Loucy (cell line): ENCODE measurements around the gene FAM83D.

Experiments
- EZH2phosphoT487 ChIP-seq: fragments of 200-600 bp; IDR thresholded peaks from 2 replicates; pipeline ENCODE4 v1.6.1; 2018; ENCODE audit warnings: antibody characterized with exemption, mild to moderate bottlenecking, moderate library complexity, borderline replicate concordance
- TF ChIP-seq, protein P1 (sequence below): fragments of 200-600 bp; sonication (generic); conservative IDR thresholded peaks from 2 replicates; pipeline ENCODE4 v1.5.1; 2014; ENCODE audit warnings: mild to moderate bottlenecking, antibody characterized with exemption, low read length

DNA sequence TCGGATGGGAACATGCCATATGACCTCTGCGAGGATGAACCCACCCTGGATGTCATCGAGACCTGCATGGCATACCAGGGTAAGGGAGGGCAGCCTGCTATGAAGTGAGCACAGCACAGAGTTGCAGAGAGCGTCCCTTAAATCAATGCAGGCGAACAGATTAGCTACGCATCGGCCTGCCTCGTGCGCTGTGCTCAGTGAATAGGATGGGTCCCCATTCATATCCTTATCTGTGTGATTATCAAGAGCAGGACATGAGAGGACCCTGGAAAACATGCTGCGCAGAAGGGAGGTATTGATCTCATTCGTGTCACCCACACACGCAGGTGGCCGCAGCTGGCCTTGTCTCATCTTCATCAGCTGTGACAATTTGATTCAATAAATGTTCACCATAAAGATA is 25.6 kb upstream of the FAM83D start:
- TF ChIP-seq EZH2phosphoT487: no peak
- TF ChIP-seq, protein P1, sequence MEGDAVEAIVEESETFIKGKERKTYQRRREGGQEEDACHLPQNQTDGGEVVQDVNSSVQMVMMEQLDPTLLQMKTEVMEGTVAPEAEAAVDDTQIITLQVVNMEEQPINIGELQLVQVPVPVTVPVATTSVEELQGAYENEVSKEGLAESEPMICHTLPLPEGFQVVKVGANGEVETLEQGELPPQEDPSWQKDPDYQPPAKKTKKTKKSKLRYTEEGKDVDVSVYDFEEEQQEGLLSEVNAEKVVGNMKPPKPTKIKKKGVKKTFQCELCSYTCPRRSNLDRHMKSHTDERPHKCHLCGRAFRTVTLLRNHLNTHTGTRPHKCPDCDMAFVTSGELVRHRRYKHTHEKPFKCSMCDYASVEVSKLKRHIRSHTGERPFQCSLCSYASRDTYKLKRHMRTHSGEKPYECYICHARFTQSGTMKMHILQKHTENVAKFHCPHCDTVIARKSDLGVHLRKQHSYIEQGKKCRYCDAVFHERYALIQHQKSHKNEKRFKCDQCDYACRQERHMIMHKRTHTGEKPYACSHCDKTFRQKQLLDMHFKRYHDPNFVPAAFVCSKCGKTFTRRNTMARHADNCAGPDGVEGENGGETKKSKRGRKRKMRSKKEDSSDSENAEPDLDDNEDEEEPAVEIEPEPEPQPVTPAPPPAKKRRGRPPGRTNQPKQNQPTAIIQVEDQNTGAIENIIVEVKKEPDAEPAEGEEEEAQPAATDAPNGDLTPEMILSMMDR: no peak
